PFSK-1 (cell line): ENCODE data around the gene FAS.

Experiments
- FOXP2 ChIP-seq: optimal IDR thresholded peaks from 2 replicates; pipeline ENCODE3; 2011; ENCODE audit warnings: borderline replicate concordance, control low read depth, inconsistent platforms; ENCODE audit not compliant: insufficient read depth; ENCODE audit errors: extremely low read length, extremely low read depth
- POLR2AphosphoS5 ChIP-seq: IDR thresholded peaks from 2 replicates; pipeline ENCODE4 v1.6.1; 2012; ENCODE audit warnings: low read depth, mild to moderate bottlenecking, control low read depth, low read length, moderate library complexity
- REST ChIP-seq, 2 experiments: IDR thresholded peaks; 2 replicates each; pipeline versions ENCODE4 v1.6.1 to v1.8.0; 2011 to 2012; ENCODE audit warnings: low read depth in 2 of 2, low read length in 2 of 2, control low read depth in 1 of 2, inconsistent platforms in 1 of 2, mild to moderate bottlenecking in 1 of 2, moderate library complexity in 1 of 2; ENCODE audit not compliant: insufficient read depth in 1 of 2
- SIN3A ChIP-seq: IDR thresholded peaks from 2 replicates; pipeline ENCODE4 v1.6.1; 2012; ENCODE audit warnings: mild to moderate bottlenecking, low read length, moderate library complexity, borderline replicate concordance; ENCODE audit not compliant: insufficient read depth
- TAF1 ChIP-seq: IDR thresholded peaks from 2 replicates; pipeline ENCODE4 v1.6.1; 2012; ENCODE audit warnings: low read length, control low read depth, borderline replicate concordance; ENCODE audit not compliant: insufficient read depth

FAS gene

GRCh38 chr10:88987243-88987725 lies 3.3 kb upstream of the FAS start:
- TF ChIP-seq REST (IDR thresholded peaks at IDR 0.05; ENCODE audit: insufficient read depth in 1 of 2, low read depth in 2 of 2, low read length in 2 of 2) = no peak
- no peak for TF ChIP-seq POLR2AphosphoS5
- no peak for TF ChIP-seq FOXP2
- no peak for TF ChIP-seq SIN3A
- TF ChIP-seq TAF1 = no peak

DNA sequence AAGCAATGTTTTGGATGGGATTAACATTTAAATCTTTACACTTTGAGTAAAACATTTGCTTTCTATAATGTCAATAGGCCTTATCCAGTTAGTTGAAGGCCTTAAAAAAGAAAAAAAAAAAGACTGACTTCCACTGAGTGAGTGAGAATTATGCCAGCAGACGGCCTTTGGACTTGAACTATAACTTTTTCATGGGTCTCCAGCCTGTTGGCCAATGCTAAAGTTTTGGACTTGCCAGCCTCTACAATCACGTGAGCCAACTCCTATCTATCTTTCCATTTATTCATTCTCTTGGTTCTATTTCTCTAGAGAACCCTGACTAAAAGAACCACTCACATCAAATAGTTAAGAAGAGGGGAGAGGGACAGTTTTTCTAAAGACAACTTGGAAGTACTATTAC lies 2.8 kb upstream of the FAS start:
- TF ChIP-seq TAF1 = no peak
- no peak for TF ChIP-seq SIN3A
- TF ChIP-seq FOXP2 = no peak
- TF ChIP-seq REST (IDR thresholded peaks at IDR 0.05; ENCODE audit: insufficient read depth in 1 of 2, low read depth in 2 of 2, low read length in 2 of 2) = no peak
- no peak for TF ChIP-seq POLR2AphosphoS5

GRCh38 chr10:88989423-88989822 lies 1.2 kb upstream of the FAS start:
- no peak for TF ChIP-seq FOXP2
- TF ChIP-seq REST (IDR thresholded peaks at IDR 0.05; ENCODE audit: insufficient read depth in 1 of 2, low read depth in 2 of 2, low read length in 2 of 2) = no peak
- no peak for TF ChIP-seq TAF1
- no peak for TF ChIP-seq SIN3A

- TF ChIP-seq POLR2AphosphoS5 = no peak
- TF ChIP-seq SIN3A = no peak
- TF ChIP-seq TAF1 = no peak
- no peak for TF ChIP-seq REST (IDR thresholded peaks at IDR 0.05; ENCODE audit: insufficient read depth in 1 of 2, low read depth in 2 of 2, low read length in 2 of 2)
- no peak for TF ChIP-seq FOXP2
Observed at GRCh38 chr10:88989824-88990383, 694 bp upstream of the FAS start.
